ENCODE results near the gene FXR2.
"Not testable (repeated sequence)": the region's sequence is repeated elsewhere in the genome, so short reads cannot be mapped to it uniquely, and the experiment has no call there.

The FXR2 gene

DNA sequence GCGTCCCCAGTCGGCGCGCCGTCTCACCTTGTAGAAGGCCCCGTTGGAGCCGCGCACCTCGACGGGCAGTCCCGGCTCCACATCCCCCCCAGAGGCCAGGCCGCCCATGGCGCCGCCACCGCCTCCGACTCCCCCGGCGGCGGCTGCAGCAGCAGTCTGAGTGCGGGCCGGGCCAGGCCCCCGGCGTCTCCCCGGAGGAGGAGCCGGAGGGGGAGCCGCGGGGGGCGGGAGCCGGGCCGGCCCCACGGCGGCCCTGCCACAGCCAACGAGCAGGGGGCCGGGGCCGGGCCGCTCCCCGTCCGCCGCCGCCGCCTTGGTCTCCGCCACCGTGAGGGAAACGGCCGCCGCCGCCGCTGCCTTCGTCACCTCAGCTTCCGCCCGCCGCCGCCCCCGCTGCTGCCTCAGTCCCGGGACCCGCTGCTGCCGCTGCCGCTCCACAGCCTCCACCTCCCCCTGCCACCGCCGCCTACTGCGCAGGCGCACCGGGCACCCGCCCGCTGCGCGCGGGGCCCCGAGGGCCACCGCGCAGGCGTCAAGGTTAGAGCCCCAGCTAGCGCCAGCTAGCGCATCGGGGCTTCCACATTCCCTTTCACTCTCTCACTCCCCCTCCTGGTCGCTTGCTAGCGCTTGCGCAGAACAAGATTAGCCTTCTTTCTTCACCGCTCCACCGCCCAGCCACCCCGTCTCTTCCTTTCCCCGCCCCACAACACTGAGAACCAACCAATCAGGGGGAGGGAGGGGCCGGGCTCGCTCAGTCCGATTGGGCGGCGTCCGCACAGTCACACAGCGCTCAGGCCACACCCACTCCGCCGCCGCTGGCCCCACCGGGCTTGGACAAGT, at the start of gene FXR2:
TSS of gene FXR2 (minus strand) at position 473 of the 840 bp plus-strand sequence. CDS start at position 108, 365 bp downstream.
- peak; percentile 100 for DNase-seq (ENCODE audit: low spot score)

GRCh38 chr17:7656958-7657609, 42.4 kb upstream of the FXR2 start:
- DNase-seq (ENCODE audit: low spot score) = no peak

DNA sequence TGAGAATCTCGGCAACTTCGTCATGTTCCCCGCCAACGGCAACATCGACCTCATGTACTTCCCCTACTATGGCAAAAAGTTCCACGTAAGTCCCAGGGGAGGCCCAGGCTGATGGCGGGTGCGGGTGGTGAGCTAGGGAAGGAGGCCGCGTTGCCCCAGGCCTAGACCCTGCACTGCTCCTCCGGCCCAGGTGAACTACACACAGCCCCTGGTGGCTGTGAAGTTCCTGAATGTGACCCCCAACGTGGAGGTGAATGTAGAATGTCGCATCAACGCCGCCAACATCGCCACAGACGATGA, 40.8 kb upstream of the FXR2 start:
- no peak for DNase-seq (ENCODE audit: low spot score)

GRCh38 chr17:7654832-7655540, 40.3 kb upstream of the FXR2 start:
- DNase-seq (ENCODE audit: low spot score) = no peak

GRCh38 chr17:7652388-7653356, 38.0 kb upstream of the FXR2 start:
- no peak for DNase-seq (ENCODE audit: low spot score)

GRCh38 chr17:7651665-7652387, 37.1 kb upstream of the FXR2 start:
- no peak for DNase-seq (ENCODE audit: low spot score)

DNA sequence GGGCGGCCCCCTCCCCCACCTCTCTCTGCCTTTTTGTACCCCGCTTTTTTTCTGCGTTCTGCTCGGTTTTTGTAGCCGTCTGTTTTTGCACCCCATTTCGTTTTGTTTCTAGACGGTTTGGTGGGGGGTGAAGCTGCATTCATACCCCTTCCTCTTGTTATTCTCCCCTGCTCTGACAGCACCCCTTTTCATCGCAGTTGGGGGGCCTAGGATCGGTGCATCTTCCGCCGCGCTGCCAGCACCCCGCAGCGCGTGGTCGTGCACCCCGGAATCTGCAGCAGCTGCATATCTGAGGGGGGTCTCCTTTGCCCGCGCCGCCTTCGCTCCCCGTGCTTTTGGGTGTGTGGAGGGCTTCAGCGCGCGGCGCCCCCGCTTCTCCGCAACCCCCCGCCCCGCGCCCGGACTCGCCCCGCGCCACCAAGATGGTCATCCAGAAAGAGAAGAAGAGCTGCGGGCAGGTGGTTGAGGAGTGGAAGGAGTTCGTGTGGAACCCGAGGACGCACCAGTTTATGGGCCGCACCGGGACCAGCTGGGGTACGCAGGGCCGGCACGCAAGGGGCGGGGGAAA, 36.5 kb upstream of the FXR2 start:
- no peak for DNase-seq (ENCODE audit: low spot score)

- peak; percentile 65 for DNase-seq (ENCODE audit: low spot score)
Observed at GRCh38 chr17:7650509-7651096, 35.9 kb upstream of the FXR2 start, which contains the start of gene ATP1B2. ATP1B2 (plus strand) TSS chr17:7650926; CDS start chr17:7651519, 593 bp downstream.

DNA sequence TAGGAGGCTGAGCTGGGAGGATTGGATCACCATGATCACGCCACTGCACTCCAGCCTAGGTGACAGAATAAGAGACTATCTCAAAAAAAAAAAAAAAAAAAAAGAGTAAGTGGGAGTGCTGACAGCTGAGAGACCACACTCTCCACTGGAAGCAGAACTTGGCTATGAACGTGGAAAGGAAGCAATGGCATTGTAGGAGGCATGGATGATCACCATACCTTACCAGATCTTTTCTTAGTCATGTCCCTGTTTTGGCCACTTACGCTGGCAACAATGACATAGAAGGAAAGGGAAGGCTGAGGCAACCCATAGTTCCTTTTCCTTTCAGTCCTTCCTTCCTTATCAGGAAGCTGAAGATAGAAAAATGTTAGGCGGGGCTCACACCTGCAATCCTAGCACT, 32.3 kb upstream of the FXR2 start:
- no peak for DNase-seq (ENCODE audit: low spot score)

GRCh38 chr17:7646457-7646856, 31.8 kb upstream of the FXR2 start:
- no peak for DNase-seq (ENCODE audit: low spot score)

- no peak for DNase-seq (ENCODE audit: low spot score)
Observed at GRCh38 chr17:7644775-7645174, 30.1 kb upstream of the FXR2 start.

DNA sequence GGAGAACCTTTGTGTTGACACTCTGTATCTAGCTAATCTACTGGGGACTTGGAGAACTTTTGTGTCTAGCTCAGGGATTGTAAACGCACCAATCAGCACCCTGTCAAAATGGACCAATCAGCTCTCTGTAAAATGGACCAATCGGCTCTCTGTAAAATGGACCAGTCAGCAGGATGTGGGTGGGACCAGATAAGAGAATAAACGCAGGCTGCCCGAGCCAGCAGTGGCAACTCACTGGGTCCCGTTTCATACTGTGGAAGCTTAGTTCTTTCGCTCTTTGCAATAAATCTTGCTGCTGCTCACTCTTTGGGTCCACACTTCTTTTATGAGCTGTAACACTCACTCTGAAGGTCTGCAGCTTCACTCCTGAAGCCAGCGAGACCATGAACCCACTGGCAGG, 26.9 kb upstream of the FXR2 start:
- DNase-seq (ENCODE audit: low spot score) = not testable (repeated sequence)

DNA sequence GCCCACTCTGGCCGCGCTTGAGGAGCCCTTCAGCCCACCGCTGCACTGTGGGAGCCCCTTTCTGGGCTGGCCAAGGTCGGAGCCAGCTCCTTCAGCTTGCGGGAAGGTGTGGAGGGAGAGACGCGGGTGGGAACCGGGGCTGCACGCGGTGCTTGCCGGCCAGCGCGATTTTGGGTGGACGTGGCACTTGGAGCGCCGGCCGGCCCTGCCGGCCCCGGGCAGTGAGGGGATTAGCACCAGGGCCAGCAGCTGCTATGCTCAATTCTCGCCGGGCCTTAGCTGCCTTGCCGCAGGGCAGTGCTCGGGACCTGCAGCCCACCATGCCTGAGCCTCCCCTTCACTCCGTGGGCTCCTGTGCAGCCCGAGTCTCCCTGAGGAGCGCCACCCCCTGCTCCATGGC, 26.1 kb upstream of the FXR2 start:
- DNase-seq (ENCODE audit: low spot score) = no peak

GRCh38 chr17:7636163-7636562, 21.5 kb upstream of the FXR2 start:
- no peak for DNase-seq (ENCODE audit: low spot score)

GRCh38 chr17:7634384-7634783, 19.7 kb upstream of the FXR2 start:
- no peak for DNase-seq (ENCODE audit: low spot score)

GRCh38 chr17:7633093-7633492, 18.4 kb upstream of the FXR2 start:
- DNase-seq (ENCODE audit: low spot score) = no peak

- DNase-seq (ENCODE audit: low spot score) = peak; percentile 44
Observed at GRCh38 chr17:7632492-7632894, 17.8 kb upstream of the FXR2 start.

DNA sequence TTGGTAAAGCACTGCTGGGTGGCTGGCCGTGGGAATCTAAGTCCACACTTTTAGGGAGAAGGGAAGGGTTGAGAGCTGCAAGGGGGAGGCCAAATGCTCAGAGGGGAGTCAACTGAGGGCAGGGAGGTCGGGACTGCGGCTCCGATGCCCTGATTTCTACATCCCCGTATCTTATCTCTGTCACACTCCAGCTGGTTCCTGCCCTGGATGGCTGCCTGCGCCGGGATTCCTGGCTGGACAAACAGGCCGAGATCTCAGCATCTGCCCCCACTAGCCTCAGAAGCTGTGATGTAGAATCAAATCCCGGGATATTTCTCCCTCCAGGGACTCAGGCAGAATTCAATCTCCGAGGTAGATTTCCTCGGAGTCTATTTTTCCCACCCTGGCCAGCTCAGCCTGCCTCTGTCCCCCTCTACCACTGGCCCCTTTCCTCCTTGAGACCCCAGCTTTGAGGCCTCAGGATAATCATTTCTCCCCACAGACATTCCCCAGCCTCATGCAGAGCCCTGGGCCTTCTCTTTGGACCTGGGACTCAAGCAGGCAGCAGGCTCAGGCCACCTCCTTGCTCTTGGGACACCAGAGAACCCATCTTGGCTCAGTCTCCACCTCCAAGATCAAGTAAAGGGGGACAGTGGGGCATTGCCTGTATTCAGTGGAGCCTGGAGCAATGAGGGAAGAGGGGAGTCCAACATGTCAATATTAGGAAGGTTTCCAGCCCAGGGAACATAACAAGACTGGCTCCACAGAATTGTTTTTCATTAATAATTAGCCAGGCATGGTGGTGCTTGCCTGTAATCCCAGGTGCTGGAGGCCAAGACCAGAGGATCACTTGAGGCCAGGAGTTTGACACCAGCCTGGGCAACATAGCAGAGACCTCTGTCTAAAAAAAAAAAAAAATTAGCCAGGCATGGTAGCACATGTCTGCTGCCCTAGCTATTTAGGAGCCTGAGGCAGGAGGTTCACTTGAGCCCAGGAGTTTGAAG, 17.0 kb upstream of the FXR2 start:
- no peak for DNase-seq (ENCODE audit: low spot score)

- no peak for DNase-seq (ENCODE audit: low spot score)
Observed at GRCh38 chr17:7629939-7630571, 15.4 kb upstream of the FXR2 start, which contains the start of gene SHBG. SHBG (plus strand) TSS chr17:7630135; CDS start chr17:7630173, 38 bp downstream.

Data from CD4-positive, alpha-beta T cell treated with Interleukin-15 for 4 hours (primary cell).